GM19023 (cell line): Measurements from ENCODE around the gene NUDT8.

ENCODE experiments used
- ATAC-seq: cut with Tn5 transposase; IDR thresholded peaks from one replicate; pipeline ENCODE4 v1.9.1; 2021; ENCODE audit warnings: mild to moderate bottlenecking, moderate library complexity; ENCODE audit not compliant: unreplicated experiment

The NUDT8 gene

GRCh38 chr11:67629386-67630227, at the start of gene NUDT8:
Gene NUDT8 (minus strand): TSS chr11:67629937. CDS start chr11:67629911, 26 bp downstream.
- ATAC-seq: peak; percentile 44

GRCh38 chr11:67675058-67675747, 45.5 kb upstream of the NUDT8 start:
- ATAC-seq: no peak

- ATAC-seq: no peak
Measured at GRCh38 chr11:67674442-67674871, 44.7 kb upstream of the NUDT8 start, which contains the start of gene ALDH3B2. Gene ALDH3B2 (minus strand): TSS chr11:67674623. CDS start chr11:67666935, 7,688 bp downstream.

- ATAC-seq: no peak
Measured at GRCh38 chr11:67673902-67674301, 44.2 kb upstream of the NUDT8 start.

GRCh38 chr11:67673358-67673757, 43.6 kb upstream of the NUDT8 start:
- ATAC-seq: no peak

- ATAC-seq: no peak
Measured at GRCh38 chr11:67671211-67671520, 41.4 kb upstream of the NUDT8 start.

- ATAC-seq: no peak
Measured at GRCh38 chr11:67670316-67671210, 40.8 kb upstream of the NUDT8 start.

- ATAC-seq: no peak
Measured at GRCh38 chr11:67668192-67668551, 38.4 kb upstream of the NUDT8 start.

- no peak for ATAC-seq
Measured at GRCh38 chr11:67667490-67668191, 37.9 kb upstream of the NUDT8 start.

GRCh38 chr11:67666676-67667489, 37.1 kb upstream of the NUDT8 start:
- no peak for ATAC-seq

GRCh38 chr11:67666303-67666645, 36.5 kb upstream of the NUDT8 start:
- no peak for ATAC-seq

GRCh38 chr11:67665541-67666302, 36.0 kb upstream of the NUDT8 start:
- ATAC-seq: no peak

- ATAC-seq: no peak
Measured at GRCh38 chr11:67664696-67665540, 35.2 kb upstream of the NUDT8 start.

- no peak for ATAC-seq
Measured at GRCh38 chr11:67664213-67664585, 34.5 kb upstream of the NUDT8 start.

- ATAC-seq: no peak
Measured at GRCh38 chr11:67663532-67664212, 33.9 kb upstream of the NUDT8 start.

- no peak for ATAC-seq
Measured at GRCh38 chr11:67662835-67663531, 33.2 kb upstream of the NUDT8 start.

- ATAC-seq: no peak
Measured at GRCh38 chr11:67662142-67662834, 32.6 kb upstream of the NUDT8 start.
